Stimulated activated CD4-positive, alpha-beta T cell treated with anti-CD3 and anti-CD28 coated beads, Interleukin-4, amount 100 ng/mL, for 24 hours (primary cell): Measurements from ENCODE around the gene FAM184A.
"Not testable (repeated sequence)": the region's sequence is repeated elsewhere in the genome, so short reads cannot be mapped to it uniquely, and the experiment has no call there.

Source experiments
- DNase-seq: peaks from one replicate; pipeline ENCODE4 v3.0.0-alpha.2; 2020

FAM184A gene

DNA sequence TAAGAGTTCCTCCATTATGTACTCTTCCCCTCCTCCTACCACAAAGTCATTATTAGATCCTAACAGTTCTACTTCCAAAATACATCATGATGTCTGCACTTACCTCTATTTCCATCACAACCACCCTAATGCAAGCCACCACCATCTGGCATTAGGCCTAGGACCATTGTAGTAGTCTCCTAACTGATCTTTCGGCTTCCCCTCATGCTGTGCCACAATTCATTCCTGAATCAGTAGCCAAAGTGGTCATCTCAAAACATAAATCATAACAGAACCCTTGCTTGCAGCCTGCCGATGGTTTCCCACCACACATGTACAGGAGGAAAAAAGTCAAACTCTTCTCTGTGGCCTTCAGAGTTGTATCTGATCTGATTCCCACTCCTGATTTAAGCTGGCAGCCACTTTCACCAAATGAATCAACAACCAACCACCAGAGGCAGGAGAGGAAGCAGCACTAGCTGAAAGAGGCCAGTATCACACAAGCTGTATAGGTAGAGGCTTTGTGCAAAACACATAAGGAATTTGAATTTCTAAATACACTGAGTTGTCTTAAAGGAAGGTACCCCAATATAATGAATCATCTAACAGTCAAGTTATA lies 26.1 kb downstream of the FAM184A start:
- peak; percentile 13 for DNase-seq

DNA sequence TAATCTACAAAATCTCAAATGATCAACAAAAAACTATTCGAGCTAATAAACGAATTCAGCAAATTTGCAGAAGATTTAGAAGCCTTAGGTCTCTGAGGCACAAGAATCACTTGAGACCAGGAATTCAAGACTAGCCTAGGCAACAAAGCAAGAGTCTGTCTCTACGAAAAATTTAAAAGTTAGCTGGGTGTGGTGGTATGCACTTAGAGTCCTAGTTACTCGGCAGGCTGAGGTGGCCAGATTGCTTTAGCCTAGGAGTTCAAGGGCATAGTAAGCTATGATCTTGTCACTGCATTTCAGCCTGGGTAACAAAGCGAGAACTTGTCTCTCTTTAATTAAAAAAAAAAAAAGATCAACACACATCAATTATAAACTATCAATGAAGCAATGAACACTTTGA lies 34.2 kb downstream of the FAM184A start:
- no peak for DNase-seq

DNA sequence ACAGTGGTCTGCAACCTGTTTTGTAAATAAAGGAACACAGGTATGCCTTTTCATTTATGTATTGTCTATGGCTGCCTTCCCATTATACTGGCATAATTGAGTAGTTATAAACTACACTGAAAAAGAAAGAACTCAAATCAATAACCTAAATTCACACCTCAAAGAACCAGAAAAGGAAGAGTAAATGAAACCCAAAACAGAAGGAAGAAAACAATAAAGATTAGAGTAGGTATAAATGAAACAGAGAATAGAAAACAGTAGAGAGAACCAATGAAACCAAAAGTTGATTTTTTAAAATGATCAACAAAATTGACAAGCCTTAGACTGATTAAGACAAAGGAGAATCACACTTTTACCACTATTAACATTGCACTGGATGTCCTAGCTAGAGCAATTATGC lies 34.7 kb downstream of the FAM184A start:
- DNase-seq: no peak

DNA sequence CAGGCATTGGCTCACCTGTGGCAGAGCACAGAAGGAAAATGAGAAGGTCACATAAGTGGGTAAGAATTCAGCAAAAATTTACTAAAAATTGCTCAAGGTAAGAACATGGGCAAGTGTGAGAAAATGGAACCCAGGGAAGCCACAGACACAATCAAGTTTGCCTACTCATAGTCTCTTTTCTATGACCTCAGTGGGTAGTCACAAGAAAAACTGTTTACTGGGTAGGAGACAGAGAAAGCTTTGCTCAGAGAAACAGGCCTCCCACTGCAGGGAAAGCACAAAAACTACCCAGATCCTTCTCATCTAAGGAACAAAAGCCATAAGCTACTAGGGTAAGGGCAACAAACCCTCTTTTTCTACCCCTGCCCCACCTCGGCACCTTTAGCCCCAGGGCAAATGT lies 35.2 kb downstream of the FAM184A start:
- DNase-seq: no peak

DNA sequence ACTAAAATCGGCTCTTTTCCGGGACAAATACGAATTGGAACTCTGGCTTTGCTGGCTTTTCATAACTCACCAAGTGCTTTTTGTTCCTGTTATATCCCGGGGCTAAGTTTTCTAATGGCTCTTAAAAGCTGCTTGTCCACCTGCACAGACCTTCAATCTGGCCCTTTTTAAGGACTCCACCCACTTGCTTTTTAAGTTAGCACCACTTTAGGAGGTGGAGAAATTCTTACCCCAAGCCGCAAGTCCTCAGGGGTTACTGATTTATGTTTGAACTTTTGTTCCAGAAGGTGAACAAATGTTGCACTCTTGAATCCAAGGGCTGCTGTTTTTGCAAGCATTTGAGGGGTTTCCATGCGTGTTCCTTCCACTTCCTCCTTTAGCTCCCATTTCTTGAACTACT lies 37.8 kb downstream of the FAM184A start:
- DNase-seq: no peak

DNA sequence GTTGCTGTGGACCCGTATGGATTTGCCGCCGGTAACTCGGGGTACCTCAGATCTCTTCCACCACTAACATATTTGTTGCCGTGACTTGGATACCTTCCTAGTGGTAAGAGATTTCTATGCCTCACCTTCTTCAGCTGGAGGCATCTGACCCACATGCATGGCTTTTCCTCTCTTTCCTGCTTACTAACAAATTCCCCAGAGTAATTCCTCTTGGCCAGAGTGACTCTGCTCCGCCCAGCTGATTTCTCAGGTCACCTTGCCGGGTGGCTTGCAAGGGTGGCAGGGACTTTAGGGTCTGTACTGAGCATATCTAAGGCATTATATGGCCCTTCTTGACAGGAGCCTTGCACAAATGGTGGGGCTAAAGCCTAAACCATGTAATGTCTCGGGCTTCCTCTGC lies 38.2 kb downstream of the FAM184A start:
- DNase-seq: no peak

DNA sequence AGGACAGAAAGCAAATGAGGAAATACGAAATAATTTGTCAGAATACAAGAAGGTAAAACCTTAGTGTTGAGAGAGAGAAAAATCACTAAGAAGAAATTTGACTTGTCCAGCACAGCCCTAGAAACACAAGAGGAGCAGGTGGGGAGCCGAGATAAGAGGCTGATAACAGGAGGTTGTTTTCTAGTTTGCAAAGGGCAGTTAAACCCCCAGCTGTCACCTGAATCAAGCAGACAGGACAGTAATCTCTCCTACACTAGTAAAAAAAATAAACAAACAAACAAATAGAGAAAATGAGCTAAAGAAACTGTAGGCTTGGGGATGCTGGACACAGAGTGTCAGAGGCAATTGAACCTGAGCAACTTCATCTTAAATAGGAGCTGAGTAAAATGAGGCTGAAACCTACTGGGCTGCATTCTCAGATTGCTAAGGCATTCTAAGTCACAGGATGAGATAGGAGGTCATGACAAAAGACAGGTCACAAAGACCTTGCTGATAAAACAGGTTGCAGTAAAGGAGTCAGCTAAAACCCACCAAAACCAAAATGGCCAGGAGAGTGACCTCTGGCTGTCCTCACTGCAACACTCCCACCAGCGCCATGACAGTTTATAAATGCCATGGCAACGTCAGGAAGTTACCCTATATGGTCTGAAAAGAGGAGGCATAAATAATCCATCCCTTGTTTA lies 40.4 kb downstream of the FAM184A start:
- no peak for DNase-seq

DNA sequence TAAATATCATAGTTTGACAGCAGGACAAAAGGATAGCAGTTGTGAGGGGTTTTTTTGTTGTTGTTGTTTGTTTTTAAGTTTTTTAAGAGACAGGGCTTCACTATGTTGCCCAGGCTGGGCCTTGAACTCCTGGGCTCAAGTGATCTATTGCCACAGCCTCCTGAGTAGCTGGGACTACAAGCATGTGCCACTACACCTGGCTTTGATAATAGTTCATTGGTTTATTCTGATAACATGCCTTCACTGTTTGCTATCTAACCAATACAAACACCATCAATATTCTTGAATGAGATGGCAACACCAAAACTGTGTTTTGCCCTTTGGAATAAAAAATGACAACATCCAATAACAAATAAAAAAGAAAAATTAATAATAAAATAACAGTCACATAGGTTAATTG lies 41.2 kb downstream of the FAM184A start:
- no peak for DNase-seq

DNA sequence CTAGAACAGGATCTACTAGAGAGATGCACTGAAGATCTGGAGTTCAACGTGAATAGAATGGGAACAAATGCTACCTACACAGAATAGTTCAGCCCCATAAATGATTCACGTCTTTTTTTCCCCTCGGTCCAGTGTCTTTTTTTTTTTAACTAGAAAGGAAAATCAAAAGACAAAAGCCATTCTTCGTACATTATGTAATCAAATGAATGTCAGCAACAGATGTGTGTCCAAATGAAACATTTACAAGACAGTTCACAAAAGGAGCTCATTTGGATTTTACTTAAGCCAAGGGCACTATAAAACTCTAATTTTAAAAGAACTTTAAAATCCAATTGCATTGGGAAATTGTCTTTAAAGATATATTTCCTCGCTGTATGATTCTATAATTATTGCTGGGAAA lies 42.4 kb downstream of the FAM184A start:
- no peak for DNase-seq

DNA sequence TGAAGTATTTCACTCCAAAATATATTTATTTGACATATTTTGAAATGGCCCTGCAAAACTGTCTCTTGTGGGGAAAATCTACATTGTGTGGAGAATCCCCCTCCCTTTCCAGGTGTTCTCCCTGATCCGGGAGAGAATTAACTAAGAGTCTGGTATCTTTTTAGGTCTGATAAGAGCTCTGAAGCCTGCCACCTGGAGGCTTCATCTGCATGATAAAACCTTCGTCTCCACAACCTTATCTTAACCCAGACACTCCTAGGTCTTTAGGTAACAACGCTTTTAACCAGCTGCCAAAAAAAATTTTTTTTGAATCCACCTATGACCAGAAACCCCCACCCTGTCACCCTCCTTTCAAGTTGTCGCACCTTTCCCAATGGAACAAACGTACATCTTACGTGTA lies 43.0 kb downstream of the FAM184A start:
- no peak for DNase-seq

DNA sequence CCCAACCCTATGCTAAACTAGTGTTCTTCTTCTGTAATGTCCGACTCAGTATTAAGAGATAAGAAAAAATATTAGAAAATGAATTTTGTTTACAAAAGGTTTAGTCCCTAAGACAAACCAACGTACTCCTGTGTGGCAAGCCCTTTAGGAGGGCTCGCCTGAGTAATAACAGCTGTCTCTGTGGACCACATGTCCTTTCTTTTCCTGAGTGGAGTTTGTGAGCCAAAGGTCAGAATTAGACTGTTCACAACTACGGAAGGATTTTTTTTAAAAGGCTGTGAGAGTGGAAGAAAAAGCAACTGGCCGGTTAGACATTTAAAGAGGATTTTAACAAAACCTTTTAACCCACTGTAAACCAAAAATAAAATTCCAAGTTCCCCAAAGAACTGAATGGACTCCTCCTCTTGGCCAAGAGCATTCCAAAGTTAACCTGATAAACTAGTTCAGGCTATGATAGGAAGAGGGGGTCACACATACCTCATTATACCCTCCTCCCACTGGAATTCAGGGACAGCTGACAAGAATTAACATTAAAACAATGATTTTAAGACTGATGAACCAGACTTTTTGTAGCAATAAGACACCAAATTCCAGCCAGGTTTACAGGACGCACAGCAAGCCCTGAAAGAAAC lies 43.5 kb downstream of the FAM184A start:
- DNase-seq: no peak

DNA sequence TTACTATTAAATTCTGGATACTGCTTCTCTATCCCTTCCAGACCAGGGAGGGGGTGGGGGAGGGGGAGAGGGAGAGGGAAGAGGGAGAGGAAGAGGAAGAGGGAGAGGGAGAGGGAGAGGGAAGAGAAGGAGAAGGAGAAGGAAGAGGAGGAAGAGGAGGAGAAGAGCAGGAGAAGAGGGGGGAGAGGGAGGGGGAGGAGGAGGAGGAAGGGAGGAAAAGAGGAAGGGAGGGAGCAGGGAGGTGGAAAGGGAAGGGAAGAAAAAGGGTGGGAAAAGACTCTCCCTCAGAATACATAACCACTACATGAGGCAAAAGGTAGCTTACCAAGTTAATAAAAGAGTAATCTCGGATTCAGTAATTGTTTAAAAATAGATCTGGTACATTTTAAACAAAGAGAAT lies 46.0 kb downstream of the FAM184A start:
- DNase-seq: no peak

DNA sequence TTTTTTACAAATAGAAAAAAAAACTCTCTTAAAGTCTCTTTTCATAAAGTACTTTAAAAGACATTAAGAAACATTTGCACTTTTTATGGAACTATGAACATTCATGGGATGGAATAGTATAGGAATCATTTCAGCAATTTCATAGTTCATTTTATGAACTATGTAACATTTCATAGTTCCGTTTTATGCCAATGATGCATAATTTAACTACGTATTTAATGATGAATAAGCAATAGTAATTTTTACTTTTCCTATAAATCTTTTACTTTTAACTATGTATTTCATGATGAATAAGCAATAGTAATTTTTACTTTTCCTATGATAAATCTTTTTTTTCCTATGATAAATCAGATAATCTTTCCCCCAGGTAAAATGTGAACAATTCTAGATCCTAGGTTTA lies 47.7 kb downstream of the FAM184A start:
- no peak for DNase-seq

DNA sequence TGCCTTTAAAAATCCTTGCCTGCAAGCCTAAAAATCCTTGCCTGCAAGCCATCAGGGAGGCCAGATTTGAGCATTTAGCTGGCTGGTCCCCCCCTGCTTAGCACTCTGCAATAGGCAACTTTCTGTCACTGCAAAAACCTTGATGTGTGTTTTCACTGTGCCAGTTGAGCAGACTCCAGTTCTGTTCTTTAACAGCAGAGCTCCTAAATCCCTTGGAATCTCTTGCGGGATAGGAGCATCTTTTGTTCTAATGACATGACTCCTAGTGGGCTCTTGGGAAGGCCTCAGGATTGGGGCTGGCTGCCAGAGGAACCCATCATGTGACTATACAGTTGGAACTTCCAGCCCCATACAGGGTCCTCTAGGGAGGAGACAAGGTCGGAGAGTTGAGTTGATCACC lies 50.4 kb downstream of the FAM184A start:
- DNase-seq: no peak

DNA sequence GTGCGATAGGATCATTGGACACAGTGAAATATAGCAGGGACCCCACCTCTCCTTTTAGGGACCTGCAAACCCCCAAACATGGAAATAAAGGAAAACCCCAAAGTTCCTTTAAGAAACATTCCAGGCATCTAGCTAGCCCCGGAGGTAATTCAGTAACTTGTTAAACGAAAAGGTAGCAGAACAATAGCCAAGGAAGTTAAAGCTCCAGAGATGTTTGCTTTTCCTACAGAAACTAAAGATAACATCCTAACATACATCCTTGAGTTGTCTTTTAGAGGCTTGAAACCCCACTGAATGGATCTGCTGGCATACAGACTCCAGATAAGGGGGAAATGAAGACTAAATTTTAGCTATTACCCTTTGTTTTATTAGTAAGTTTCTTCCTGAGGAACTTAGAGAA lies 51.0 kb downstream of the FAM184A start:
- no peak for DNase-seq

DNA sequence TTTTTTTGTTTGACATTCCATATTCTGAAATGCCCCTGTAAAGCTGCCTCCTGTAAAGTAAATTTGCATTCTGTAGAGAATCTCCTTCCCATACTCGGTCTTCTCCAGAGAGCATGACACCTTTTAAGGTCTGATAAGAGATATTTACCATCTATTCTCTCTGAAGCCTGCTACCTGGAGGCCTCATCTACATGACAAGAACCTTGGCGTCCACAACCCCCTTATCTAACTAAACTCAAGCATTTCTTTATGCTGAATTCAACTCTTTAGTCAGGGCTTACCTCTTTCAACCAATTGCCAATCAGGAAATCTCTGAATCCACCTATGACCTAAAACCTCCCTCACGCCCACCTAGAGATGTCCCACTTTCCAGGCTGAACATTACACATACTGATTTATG lies 51.6 kb downstream of the FAM184A start:
- DNase-seq: no peak

DNA sequence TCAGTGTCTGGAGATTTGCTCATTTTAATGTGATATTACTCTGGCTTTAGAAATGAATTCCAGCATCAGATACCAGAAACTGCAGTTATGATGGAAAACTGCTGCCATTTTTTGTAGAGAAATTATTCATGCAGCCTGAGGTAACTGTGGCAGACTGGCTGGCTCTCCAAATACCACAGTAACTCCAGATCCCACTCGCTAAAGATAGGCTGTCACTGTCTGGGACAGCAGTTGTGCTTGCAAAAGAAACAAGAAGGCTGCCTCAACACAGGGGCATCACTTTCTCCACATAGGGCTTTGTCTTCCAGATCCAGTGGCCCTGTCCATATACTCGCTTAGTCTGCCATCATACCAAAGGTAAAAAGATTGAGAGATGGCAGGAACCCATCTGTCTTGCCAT lies 52.7 kb downstream of the FAM184A start:
- DNase-seq: no peak

DNA sequence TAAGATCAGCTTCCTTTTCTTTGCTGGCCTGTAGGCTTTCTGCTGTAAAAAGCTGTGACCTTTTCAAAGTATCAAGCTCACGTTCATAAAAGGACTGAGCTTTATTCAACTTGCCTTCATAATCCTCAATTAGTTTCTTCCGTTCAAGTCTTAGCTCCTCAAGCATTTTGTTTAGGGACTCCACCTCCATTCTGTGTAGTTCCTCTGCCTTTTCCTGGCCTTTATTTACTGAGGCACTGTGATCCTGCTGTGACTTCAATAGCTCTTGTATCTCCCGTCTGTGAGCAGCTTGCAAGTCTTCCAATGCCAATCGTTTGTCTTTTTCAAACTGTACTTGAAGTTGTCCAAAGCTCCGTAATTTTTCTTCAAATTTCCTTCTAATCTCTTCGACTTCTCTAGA lies 54.4 kb downstream of the FAM184A start:
- no peak for DNase-seq

DNA sequence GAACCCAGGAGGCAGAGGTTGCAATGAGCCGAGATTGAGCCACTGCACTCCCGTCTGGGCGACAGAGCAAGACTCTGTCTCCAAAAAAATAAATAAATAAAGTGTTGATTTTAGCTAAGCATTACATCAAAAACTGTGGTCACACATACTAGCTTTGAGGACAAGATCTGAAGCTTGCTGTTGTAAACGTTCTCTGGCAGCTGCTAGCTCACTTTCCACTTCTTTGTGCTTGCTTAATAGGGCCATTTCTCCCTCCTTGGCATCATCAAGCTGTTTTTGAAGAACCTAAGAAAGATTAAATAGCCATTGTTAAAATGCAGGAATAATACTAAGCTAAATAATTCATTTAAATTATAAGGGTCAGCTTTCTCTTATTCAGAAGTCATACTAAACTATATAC lies 55.7 kb downstream of the FAM184A start:
- DNase-seq: no peak

DNA sequence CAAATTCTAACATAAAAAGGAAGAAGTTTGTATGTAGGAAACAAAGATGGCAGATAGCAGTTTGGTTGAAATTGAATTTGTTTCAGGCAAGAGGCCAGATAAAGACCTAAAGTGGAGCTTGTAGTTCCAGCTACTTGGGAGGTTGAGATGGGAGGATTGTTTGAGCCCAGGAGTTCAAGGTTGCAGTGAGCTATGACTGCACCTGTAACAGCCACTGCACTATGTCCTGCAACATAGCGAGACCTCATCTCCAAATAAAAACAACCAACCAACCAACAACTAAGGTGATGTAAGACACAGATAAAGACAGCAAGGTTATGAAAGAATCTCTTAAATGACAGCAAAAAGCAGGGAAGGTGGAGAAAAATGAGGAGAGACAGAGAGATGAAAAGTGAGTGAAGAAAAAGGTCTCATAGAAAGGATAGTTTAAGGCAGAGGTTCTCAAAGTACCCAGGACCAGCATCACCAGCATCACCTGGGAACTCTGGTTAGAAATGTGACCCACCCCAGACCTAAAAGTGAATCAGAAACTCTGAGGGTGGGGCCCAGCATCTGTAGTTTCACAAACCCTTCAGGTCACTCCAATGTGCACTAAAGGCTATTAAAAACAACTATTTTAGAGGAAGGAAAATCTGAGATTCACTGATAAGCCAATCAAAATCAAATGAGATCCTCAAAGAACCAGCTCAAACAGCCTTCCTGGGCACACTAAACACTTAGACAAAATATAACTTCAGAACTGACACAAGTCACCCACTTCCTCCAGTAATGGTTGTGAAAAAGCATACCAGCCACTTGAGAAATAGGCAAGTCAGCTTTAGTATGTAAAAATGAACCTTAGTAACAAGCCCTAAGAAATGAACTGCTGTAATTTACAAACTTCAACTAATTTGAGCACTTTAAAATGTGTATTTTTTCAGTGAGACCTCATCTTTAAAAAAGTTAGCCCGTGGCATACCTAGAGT lies 57.6 kb downstream of the FAM184A start:
- no peak for DNase-seq

DNA sequence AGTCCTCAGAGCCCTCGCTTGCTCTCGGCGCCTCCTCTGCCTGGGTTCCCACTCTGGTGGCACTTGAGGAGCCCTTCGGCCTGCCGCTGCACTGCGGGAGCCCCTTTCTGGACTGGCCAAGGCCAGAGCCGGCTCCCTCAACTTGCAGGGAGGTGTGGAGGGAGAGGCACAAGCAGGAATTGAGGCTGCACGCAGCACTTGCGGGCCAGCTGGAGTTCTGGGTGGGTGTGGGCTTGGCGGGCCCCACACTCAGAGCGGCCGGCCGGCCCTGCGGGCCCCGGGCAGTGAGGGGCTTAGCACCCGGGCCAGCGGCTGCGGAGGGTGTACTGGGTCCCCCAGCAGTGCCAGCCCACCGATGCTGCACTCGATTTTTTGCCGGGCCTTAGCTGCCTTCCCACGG lies 63.3 kb downstream of the FAM184A start:
- DNase-seq: not testable (repeated sequence)

DNA sequence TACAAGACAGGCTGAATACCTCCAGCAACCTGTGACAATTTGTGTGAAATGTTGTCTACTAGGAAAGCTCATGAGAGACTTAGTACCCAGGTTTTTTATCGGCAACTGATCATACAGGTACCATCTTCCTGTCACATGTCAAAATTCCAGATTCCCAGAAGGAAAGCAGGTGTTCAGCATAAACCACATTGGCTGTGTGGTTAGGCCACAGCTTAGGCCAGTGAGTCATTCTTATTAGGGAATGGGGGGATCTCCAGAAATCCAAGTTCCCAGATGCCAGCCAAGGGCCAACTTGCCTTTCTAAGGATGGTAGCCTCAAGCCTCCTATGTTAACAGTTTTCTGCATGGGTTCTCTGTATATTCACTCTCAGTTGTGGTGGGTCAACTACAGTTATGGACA lies 65.9 kb downstream of the FAM184A start:
- DNase-seq: no peak

DNA sequence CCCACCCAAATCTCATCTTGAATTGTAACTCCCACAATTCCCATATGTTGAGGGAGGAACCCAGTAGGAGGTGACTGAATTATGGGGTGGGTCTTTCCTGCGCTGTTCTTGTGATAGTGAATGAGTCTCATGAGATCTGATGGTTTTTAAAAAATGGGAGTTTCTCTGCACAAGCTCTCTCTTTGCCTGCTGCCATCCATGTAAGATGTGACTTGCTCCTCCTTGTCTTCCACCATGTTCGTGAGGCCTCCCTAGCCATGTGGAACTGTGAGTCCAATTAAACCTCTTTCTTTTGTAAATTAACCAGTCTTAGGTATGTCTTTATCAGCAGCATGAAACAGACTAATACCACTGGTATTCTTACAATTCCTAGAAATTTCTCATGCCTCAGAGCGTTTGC lies 69.2 kb downstream of the FAM184A start:
- DNase-seq: not testable (repeated sequence)

DNA sequence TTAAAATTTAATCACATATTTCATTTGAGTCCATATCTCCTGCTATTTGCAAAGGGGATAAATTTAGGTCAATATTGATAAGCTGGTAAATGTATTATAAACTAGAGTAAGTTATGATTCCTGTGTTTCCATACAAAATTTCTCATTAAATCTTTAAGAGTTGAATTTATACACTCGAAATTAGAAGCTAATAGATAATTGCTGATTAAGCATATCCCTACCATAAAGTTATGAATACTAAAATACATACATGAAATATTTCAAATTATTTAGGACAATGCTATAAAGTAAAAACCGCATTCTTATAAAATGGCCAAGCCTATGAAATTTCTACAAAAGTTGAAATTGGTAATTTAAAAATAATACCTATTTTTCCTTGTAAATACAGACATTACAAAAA lies 71.5 kb downstream of the FAM184A start:
- DNase-seq: no peak
